Stimulated activated CD4-positive, alpha-beta T cell treated with anti-CD3 and anti-CD28 coated beads, Interleukin-4, amount 100 ng/mL, for 24 hours (primary cell): ENCODE measurements around the gene CAVIN1.
A peak's percentile ranks its signal among the peaks of the same experiment; 100 is the strongest.
"Not testable (repeated sequence)": the region's sequence is repeated elsewhere in the genome, so short reads cannot be mapped to it uniquely, and the experiment has no call there.

Source experiments
- DNase-seq: peaks from one replicate; pipeline ENCODE4 v3.0.0-alpha.2; 2020

The CAVIN1 gene

GRCh38 chr17:42372142-42372541 lies 50.9 kb downstream of the CAVIN1 start:
- DNase-seq: no peak

GRCh38 chr17:42368797-42369561 lies 54.1 kb downstream of the CAVIN1 start:
- DNase-seq: not testable (repeated sequence)

DNA sequence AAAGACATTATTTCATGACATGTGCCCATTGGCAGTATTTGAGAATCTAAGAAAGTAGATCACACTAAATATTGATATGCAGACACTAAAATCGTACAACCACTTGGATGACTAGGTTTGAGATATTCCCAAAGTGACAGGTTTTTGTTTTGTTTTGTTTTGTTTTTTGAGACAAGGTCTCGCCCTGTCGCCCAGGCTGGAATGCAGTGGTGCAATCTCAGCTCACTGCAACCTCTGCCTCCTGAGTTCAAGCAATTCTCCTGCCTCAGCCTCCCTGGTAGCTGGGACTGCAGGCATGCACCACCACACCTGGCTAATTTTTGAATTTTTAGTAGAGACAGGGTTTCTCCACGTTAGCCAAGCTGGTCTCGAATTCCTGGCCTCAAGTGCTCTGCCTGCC lies 54.7 kb downstream of the CAVIN1 start:
- DNase-seq: not testable (repeated sequence)

DNA sequence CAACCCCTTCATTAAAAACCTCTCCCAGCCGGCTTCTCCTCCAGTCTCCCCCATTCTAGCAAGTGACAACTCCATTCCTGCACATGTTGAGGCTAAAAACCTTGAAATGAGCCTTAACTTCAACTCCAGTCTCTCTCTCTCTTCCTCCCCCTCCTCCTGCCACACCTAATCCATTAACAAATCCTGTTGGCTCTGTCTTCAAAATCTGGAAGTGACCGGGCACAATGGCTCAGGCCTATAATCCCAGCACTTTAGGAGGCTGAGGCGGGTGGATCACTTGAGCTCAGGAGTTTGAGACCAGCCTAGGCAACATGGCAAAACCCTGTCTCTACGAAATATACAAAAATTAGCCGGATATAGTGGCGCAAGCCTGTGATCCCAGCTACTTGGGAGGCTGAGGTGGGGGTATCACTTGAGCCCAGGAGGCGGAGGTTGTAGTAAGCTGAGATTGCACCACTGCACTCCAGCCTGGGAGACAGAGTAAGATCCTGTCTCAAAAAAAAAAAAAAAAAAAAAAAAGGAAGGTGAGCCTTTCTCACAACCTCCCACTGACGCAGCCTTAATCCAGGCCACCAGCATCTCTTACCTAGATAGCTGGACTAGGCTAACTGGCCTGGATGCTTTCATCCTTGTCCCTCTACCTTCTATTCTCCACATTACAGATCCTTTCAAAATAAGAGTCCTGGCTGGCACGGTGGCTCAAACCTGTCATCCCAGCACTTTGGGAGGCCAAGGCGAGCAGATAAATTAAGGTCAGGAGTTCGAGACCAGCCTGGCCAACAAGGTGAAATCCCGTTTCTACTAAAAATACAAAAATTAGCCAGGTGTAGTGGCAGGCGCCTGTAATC lies 56.7 kb downstream of the CAVIN1 start:
- not testable (repeated sequence) for DNase-seq

DNA sequence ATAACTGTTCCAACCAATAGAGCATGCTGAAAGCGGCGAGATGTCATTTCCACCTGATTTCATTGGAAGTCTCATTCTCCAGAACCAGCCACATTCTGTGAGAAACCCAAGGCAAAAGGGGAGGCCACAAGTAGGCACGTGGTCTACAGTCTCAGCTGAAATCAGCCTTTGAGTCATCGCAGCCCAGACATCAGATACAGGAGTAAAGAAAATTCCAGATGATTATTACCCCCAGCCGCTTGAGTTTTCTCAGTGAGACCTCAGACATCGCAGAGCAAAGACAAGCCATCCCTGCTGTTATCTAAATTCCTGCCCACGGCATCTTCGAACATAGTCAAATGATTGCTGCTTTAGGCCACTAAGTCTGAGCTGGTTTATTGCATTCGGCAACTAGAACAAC lies 57.9 kb downstream of the CAVIN1 start:
- peak; percentile 41 for DNase-seq

DNA sequence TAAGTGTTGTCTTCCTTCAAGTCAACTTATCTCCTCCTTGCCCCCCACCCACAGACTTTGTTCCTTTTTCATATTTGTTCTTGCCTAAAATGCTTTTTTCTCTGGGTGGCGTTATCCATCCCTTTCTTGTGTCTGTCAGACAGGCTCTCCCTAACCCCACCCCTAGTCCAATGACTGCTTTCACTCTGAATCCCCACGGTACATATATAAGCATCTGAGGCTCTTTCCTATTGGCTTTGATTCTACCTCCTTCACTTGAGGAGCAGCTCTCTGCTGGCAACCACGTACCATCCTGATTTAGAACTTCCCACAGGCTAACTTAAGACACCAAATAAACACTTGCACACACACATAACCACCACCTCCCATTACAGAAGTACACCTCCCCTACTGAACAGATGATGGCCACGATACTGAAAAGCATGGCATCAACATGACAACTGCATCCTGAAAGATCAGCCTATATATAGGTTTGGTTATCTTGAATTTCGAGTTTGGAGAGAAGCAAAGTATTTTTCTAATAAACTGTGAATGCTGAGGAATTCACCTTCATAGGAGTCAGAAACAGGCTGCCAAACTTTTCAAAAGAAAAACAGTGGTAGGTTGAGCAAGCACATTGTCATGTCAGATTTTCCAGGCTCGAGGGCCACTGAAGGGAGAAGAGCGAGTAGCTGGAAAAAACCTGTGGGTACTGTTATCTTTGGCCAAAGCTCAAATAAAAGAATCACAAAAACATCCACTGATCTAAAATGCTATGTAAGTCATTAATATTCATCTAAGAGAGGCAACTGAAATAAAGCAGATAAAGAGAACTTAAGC lies 59.1 kb downstream of the CAVIN1 start:
- DNase-seq: no peak

DNA sequence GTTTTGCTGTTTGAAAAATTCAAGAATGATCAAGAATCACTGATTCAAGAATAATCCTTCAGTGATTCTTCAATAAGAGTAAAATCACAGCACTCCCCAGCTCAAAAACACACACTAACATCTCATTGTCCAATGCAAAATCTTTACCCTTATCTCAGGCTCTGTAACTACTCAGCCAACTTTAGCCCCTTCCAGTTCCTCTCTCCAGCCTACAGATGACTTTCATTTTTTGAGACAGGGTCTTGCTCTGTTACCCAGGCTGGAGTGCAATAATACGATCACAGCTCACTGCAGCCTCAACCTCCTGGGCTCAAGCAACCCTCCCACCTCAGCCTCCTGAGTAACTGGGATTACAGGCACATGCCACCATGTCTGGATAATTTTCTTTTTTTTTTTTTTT lies 59.8 kb downstream of the CAVIN1 start:
- DNase-seq: no peak

GRCh38 chr17:42362245-42362961 lies 60.7 kb downstream of the CAVIN1 start:
- DNase-seq: no peak

DNA sequence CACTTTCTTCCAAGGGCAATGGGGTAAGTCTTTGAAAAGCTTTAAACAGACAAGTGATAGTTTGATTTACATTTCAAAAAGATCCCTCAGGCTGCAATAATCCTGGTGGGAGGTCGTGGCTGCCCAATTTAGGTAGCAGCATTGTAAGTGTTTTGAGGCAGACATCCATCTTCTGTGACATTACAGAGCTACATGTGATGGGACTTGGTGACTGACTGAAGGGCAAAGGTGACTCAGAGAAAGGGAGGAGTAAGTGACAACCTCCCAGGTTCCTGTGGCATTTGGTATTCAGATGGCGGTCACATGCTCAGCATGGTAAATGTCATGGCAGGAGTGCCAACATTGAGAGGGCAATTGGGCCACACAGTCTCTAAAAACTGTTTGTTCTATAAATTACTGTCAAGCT lies 61.3 kb downstream of the CAVIN1 start:
- peak; percentile 57 for DNase-seq

GRCh38 chr17:42360388-42360787 lies 62.7 kb downstream of the CAVIN1 start:
- DNase-seq: not testable (repeated sequence)

GRCh38 chr17:42359133-42359532 lies 63.9 kb downstream of the CAVIN1 start:
- no peak for DNase-seq

DNA sequence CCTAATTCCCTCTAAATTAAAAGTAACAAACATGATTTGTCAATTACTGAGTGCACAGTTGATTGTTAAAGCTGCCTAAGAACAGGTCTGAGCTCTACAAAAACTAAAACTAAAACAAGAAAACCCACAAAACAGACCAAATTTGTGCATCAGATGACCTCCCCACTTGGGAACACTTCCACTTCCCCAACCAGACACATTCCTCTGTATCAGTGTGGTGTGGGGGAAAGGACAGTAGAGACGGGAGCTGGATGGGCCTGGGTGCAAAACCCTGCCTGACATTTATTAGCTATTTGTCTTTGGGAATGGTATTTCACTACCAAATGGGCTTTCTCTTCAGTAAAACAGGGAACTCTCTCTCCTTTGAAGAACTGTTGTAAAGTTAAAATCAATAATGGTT lies 64.6 kb downstream of the CAVIN1 start:
- no peak for DNase-seq

- DNase-seq: no peak
Measured at GRCh38 chr17:42354956-42355843, 67.9 kb downstream of the CAVIN1 start.
